ENCODE measurements around the gene ANKRD7.
A peak's percentile ranks its signal among the peaks of the same experiment; 100 is the strongest.
"Not testable (repeated sequence)": the region's sequence is repeated elsewhere in the genome, so short reads cannot be mapped to it uniquely, and the experiment has no call there.

The ANKRD7 gene

DNA sequence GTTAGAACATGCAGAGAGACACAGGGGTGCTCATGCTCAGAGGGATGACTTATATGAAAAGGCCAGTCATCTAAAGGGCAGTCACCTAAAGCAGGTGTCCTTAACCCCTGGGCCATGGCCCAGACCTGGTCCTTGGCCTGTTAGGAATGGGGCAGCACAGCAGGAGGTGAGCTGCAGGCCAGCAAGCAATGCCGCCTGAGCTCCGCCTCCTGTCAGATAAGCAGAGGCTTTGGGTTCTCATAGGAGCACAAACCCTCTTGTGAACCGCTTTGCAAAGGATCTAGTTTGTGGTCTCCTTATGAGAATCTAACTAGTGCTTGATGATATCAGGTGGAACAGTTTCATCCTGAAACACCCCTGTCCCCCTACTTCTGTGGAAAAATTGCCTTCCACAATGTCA, 14.5 kb downstream of the ANKRD7 start:
- DNase-seq = no peak

- DNase-seq = not testable (repeated sequence)
Measured at GRCh38 chr7:118240320-118240719, 15.8 kb downstream of the ANKRD7 start.

- no peak for DNase-seq
Measured at GRCh38 chr7:118243695-118244094, 19.2 kb downstream of the ANKRD7 start.

DNA sequence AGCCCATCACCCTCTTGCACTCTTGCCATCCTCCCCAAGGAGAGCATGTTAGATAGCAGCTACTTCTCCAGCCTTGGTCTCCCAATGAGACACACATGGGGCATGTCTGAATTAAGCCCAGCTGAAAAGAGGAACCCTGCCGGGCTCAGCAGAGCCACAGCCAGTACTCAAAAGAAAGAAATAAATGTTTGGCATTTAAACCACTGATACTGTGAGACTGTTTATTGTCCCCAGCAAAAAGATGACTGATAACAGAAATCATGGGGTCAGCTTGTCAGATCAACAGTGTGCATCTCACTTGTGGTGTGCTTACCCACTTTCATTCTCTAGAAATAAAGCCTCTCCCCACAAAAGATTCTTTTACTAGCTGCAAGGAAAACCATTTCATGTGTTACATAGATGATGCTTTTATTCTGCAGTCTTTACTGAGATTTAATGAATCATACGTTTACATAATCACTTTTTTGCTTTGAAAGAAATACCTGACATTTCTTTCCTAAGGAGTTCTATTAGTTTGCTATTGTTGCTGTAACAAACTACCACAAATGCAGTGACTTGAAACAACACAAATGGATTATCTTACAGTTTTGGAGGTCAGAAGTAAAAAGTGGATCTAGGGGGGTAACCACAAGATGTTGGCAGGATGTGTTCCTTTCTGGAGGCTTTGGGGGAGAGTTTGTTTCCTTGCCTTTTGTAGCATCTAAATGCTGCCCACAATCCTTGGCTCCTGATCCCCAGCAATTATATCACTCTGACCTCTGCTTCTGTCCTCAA, 20.9 kb downstream of the ANKRD7 start:
- no peak for DNase-seq

GRCh38 chr7:118250860-118251494, 26.5 kb downstream of the ANKRD7 start:
- no peak for DNase-seq

GRCh38 chr7:118252087-118252486, 27.6 kb downstream of the ANKRD7 start:
- DNase-seq = no peak

GRCh38 chr7:118259115-118259514, 34.6 kb downstream of the ANKRD7 start:
- no peak for DNase-seq

- no peak for DNase-seq
Measured at GRCh38 chr7:118264836-118265235, 40.3 kb downstream of the ANKRD7 start.

DNA sequence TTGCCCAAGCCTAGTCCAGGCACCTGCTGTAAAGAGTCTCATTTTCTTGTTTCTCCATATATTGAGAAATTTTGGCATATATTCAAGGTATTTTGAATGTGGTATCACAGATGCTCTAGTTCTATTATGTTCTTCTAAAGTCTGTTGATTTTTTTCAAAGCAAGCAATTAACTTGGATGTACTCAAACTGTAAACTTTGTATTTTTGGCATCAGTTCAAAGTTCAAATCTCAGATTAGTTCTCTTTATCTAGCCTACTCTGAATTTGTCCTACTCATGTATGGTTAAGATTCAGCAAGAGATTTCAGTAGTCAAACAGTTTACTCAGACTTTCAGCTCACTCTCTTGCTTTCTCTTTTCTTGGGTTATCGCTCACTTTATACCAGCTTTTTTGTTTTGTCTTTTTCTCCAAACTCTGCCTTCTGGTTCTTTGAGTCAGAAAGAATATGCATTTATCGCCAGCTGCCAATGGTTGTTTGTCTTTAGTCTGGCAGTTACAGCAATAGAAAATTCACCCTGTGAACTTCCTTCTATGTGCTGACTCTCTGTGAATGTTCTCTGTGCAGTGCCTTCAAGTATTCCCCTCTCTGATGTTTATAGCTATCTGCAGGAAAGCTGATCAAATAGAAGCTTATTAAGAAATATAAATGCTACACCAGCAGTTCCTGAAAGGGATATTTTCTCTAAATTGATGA, 56.0 kb downstream of the ANKRD7 start:
- DNase-seq = no peak

- no peak for DNase-seq
Measured at GRCh38 chr7:118281196-118281595, 56.7 kb downstream of the ANKRD7 start.

GRCh38 chr7:118285358-118285757, 60.9 kb downstream of the ANKRD7 start:
- no peak for DNase-seq

DNA sequence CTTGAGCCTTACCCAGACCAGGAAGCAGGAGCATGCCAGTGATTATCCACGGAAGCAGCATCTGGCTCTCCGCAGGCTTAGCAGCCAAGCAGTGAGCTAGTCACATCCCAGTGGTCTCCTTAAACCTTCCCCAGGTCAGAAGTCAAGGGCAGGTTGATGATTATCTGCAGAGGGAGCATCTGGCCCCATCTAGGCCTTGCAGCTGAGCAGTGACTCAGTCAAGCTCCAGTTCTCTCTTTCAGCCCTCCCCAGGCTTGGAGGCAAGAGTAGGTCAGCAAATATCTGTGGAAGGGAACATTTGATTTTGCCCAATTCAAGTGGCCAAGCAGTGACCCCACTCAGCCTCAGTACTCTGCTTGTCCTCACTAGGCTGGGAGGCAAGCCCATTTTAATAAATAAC, 61.6 kb downstream of the ANKRD7 start:
- DNase-seq = peak in 1 of 2 experiments; percentile 51

DNA sequence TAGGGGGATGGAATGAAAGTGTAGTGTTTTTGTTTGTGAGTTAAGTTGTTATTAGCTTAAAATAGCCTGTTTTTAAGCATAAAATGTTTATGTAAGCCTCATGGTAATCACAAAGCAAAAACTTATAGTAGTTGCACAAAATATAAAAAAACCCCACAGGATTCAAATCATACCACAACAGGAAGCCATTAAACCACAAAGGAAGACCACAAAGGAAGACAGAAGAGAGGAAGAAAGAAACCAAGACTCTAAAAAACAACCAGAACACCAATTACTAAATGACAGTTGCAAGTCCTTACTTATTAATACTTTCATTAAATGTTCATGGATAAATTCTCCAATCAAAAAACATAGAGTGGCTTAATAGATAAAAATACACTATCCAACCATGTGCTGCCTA, 63.6 kb downstream of the ANKRD7 start:
- DNase-seq = no peak

DNA sequence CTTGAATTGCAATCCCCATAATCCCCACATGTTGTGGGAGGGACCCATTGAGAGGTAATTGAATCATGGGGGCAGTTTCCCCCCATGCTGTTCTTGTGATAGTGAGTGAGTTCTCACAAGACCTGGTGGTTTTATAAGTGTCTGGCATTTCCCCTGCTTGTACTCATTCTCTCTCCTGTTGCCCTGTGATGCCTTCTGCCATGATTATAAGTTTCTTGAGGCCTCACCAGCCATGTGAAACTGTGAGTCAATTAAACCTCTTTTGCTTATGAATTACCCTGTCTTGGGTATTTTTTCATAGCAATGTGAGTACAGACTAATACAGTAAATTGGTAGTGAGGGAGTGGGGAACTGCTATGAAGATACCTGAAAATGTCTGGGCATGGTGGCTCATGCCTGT, 65.0 kb downstream of the ANKRD7 start:
- DNase-seq = no peak
